HG03025 (cell line): ENCODE measurements around the gene DIAPH2.

Experiments
- ATAC-seq: cut with Tn5 transposase; IDR thresholded peaks from one replicate; pipeline ENCODE4 v1.9.1; 2021; ENCODE audit warnings: mild to moderate bottlenecking, moderate library complexity; ENCODE audit not compliant: unreplicated experiment, low FRiP score

Gene DIAPH2

GRCh38 chrX:97030463-97030862 is 345.8 kb downstream of the DIAPH2 start:
- no peak for ATAC-seq

- ATAC-seq = no peak
Measured at GRCh38 chrX:97030947-97031346, 346.3 kb downstream of the DIAPH2 start.

GRCh38 chrX:97039363-97040029 is 354.9 kb downstream of the DIAPH2 start:
- peak; percentile 82 for ATAC-seq

GRCh38 chrX:97045470-97045869 is 360.8 kb downstream of the DIAPH2 start:
- ATAC-seq = no peak

- ATAC-seq = no peak
Measured at GRCh38 chrX:97046867-97047266, 362.2 kb downstream of the DIAPH2 start.

GRCh38 chrX:97050392-97050791 is 365.8 kb downstream of the DIAPH2 start:
- no peak for ATAC-seq

- ATAC-seq = no peak
Measured at GRCh38 chrX:97057349-97057909, 372.8 kb downstream of the DIAPH2 start.

- ATAC-seq = no peak
Measured at GRCh38 chrX:97060020-97060419, 375.4 kb downstream of the DIAPH2 start.

GRCh38 chrX:97065066-97065465 is 380.4 kb downstream of the DIAPH2 start:
- no peak for ATAC-seq

GRCh38 chrX:97065973-97066372 is 381.3 kb downstream of the DIAPH2 start:
- no peak for ATAC-seq

GRCh38 chrX:97066381-97066780 is 381.7 kb downstream of the DIAPH2 start:
- no peak for ATAC-seq

GRCh38 chrX:97070346-97070745 is 385.7 kb downstream of the DIAPH2 start:
- no peak for ATAC-seq

- no peak for ATAC-seq
Measured at GRCh38 chrX:97074400-97074799, 389.8 kb downstream of the DIAPH2 start.

- ATAC-seq = no peak
Measured at GRCh38 chrX:97089116-97089515, 404.5 kb downstream of the DIAPH2 start.

- ATAC-seq = no peak
Measured at GRCh38 chrX:97096385-97096784, 411.7 kb downstream of the DIAPH2 start.

- ATAC-seq = no peak
Measured at GRCh38 chrX:97102938-97103337, 418.3 kb downstream of the DIAPH2 start.

GRCh38 chrX:97109730-97110129 is 425.1 kb downstream of the DIAPH2 start:
- ATAC-seq = no peak

GRCh38 chrX:97117572-97117971 is 432.9 kb downstream of the DIAPH2 start:
- no peak for ATAC-seq

- ATAC-seq = no peak
Measured at GRCh38 chrX:97119474-97120109, 434.9 kb downstream of the DIAPH2 start.

- no peak for ATAC-seq
Measured at GRCh38 chrX:97123001-97123400, 438.4 kb downstream of the DIAPH2 start.

GRCh38 chrX:97126020-97126419 is 441.4 kb downstream of the DIAPH2 start:
- no peak for ATAC-seq
